Glutamatergic neuron (in vitro differentiated cells): ENCODE data around the gene TGFBR3. TPM values are rescaled to one million over a fixed set of nuclear protein-coding genes. Genes with fewer than 3 reads are reported as not detected.

Experiments
- DNase-seq: peaks from one replicate; pipeline ENCODE4 v3.0.0; 2022
- H3K27ac Mint-ChIP-seq: one replicate; pipeline ENCODE4 v1.8.0; 2020; ENCODE audit warnings: mild to moderate bottlenecking, mixed read lengths, inconsistent platforms; ENCODE audit not compliant: unreplicated experiment
- H3K27me3 Mint-ChIP-seq: one replicate; pipeline ENCODE4 v1.8.0; 2020; ENCODE audit warnings: mild to moderate bottlenecking, moderate library complexity, mixed read lengths, inconsistent platforms; ENCODE audit not compliant: unreplicated experiment
- H3K36me3 Mint-ChIP-seq: one replicate; pipeline ENCODE4 v1.8.0; 2020; ENCODE audit warnings: mild to moderate bottlenecking, mixed read lengths, inconsistent platforms; ENCODE audit not compliant: unreplicated experiment
- H3K4me1 Mint-ChIP-seq: one replicate; pipeline ENCODE4 v1.8.0; 2020; ENCODE audit warnings: mild to moderate bottlenecking, low read depth, mixed read lengths, inconsistent platforms; ENCODE audit not compliant: unreplicated experiment
- H3K4me3 Mint-ChIP-seq: one replicate; pipeline ENCODE4 v1.8.0; 2020; ENCODE audit warnings: mild to moderate bottlenecking, mixed read lengths, inconsistent platforms; ENCODE audit not compliant: unreplicated experiment
- H3K9me3 Mint-ChIP-seq: one replicate; pipeline ENCODE4 v1.8.0; 2020; ENCODE audit warnings: mild to moderate bottlenecking, moderate library complexity, mixed read lengths, inconsistent platforms; ENCODE audit not compliant: unreplicated experiment
- CTCF ChIP-seq: fragments of 200-600 bp; sonication (generic); IDR thresholded peaks from one replicate; pipeline ENCODE4 v1.5.0; 2021; ENCODE audit not compliant: partially characterized antibody, unreplicated experiment
- total RNA-seq: library from RNA; stranded (reverse); fragmentation: NEBNext Ultra II Directional; extraction: Animal tissue kit (Norgen Biotek cat#: 25700); gene quantifications from one replicate; pipeline ENCODE4 v1.2.1, GENCODE V29; 2021; ENCODE audit not compliant: unreplicated experiment

Gene TGFBR3
- total RNA-seq, 1 donor from 2014 or later, result 0.98 TPM

- DNase-seq, result no peak
- Mint-ChIP-seq H3K4me1 (peaks cover 15% of the 10 kb centered on the region), H3K27me3 (no peaks in the 10 kb centered on the region), H3K27ac (no peak overlapping the region), H3K9me3 (no peaks in the 10 kb centered on the region), H3K36me3 (no peaks in the 10 kb centered on the region), H3K4me3 (no peak overlapping the region)
- no peak for TF ChIP-seq CTCF
These were observed 170.4 kb downstream of the TGFBR3 start for GRCh38 chr1:91715416-91716000.

- Mint-ChIP-seq H3K4me3 (no peak overlapping the region), H3K27ac (no peak overlapping the region), H3K4me1 (peaks cover 15% of the 10 kb centered on the region), H3K9me3 (no peaks in the 10 kb centered on the region), H3K27me3 (no peaks in the 10 kb centered on the region), H3K36me3 (no peaks in the 10 kb centered on the region)
- no peak for TF ChIP-seq CTCF
- no peak for DNase-seq
These were observed 171.0 kb downstream of the TGFBR3 start for GRCh38 chr1:91714867-91715381.

- Mint-ChIP-seq H3K27ac (no peak overlapping the region), H3K9me3 (no peaks in the 10 kb centered on the region)
These were observed 172.7 kb downstream of the TGFBR3 start for GRCh38 chr1:91712981-91713841.

GRCh38 chr1:91712393-91712792 is 173.6 kb downstream of the TGFBR3 start:
- no peak overlapping the region for H3K27ac Mint-ChIP-seq
- H3K9me3 Mint-ChIP-seq, result no peaks in the 10 kb centered on the region
- H3K36me3 Mint-ChIP-seq, result no peaks in the 10 kb centered on the region
- H3K4me1 Mint-ChIP-seq, result peaks cover 15% of the 10 kb centered on the region
- no peak overlapping the region for H3K4me3 Mint-ChIP-seq
- no peak for DNase-seq
- TF ChIP-seq CTCF, result no peak
- no peaks in the 10 kb centered on the region for H3K27me3 Mint-ChIP-seq

More at GRCh38 chr1:91712981-91713841, 172.7 kb downstream of the TGFBR3 start:
- Mint-ChIP-seq H3K4me1 (peaks cover 15% of the 10 kb centered on the region), H3K36me3 (no peaks in the 10 kb centered on the region), H3K27me3 (no peaks in the 10 kb centered on the region), H3K4me3 (no peak overlapping the region)
- TF ChIP-seq CTCF, result no peak
- DNase-seq, result no peak
